Stimulated activated CD4-positive, alpha-beta T cell treated with anti-CD3 and anti-CD28 coated beads, Interleukin-2, amount 100 ng/mL, for 48 hours (primary cell): ENCODE measurements around the gene PNP.

Experiments used
- DNase-seq, 2 donors: peaks; one replicate each; pipeline ENCODE4 v3.0.0-alpha.2; 2020

Gene PNP

GRCh38 chr14:20455355-20456300, 13.6 kb upstream of the PNP start:
- no peak for DNase-seq

GRCh38 chr14:20456971-20457370, 12.2 kb upstream of the PNP start:
- DNase-seq = no peak

GRCh38 chr14:20458031-20458789, 11.0 kb upstream of the PNP start:
- no peak for DNase-seq

- peak in 1 of 2 donors; percentile 20 for DNase-seq
Observed at GRCh38 chr14:20460458-20461224, 8.6 kb upstream of the PNP start.

- peak; percentile 94 to 95 for DNase-seq
Observed at GRCh38 chr14:20461225-20462141, 7.7 kb upstream of the PNP start, which contains the start of gene PIP4P1. PIP4P1 (minus strand) TSS chr14:20461434; CDS start chr14:20461325, 109 bp downstream.

- no peak for DNase-seq
Observed at GRCh38 chr14:20468764-20469241, 403 bp upstream of the PNP start.

GRCh38 chr14:20469890-20470602, 840 bp downstream of the PNP start:
- DNase-seq = peak; percentile 50 to 57

GRCh38 chr14:20470603-20470901, 1.3 kb downstream of the PNP start:
- no peak for DNase-seq

- no peak for DNase-seq
Observed at GRCh38 chr14:20472536-20473169, 3.4 kb downstream of the PNP start.

- no peak for DNase-seq
Observed at GRCh38 chr14:20476776-20477175, 7.6 kb downstream of the PNP start.

GRCh38 chr14:20477211-20477876, 8.1 kb downstream of the PNP start:
- DNase-seq = no peak

GRCh38 chr14:20478894-20479293, 9.7 kb downstream of the PNP start:
- DNase-seq = no peak

- DNase-seq = no peak
Observed at GRCh38 chr14:20482382-20482781, 13.2 kb downstream of the PNP start.

GRCh38 chr14:20485900-20486299, 16.7 kb downstream of the PNP start:
- DNase-seq = no peak

GRCh38 chr14:20486684-20487395, 17.6 kb downstream of the PNP start:
- no peak for DNase-seq

- no peak for DNase-seq
Observed at GRCh38 chr14:20487396-20487725, 18.2 kb downstream of the PNP start.

GRCh38 chr14:20489093-20489994, 20.1 kb downstream of the PNP start:
- DNase-seq = no peak

- DNase-seq = no peak
Observed at GRCh38 chr14:20490563-20490962, 21.4 kb downstream of the PNP start.

GRCh38 chr14:20492486-20492885, 23.3 kb downstream of the PNP start:
- no peak for DNase-seq
